PC-3 (cell line): ENCODE data around the gene LAMC2. TPM values are rescaled to one million over a fixed set of nuclear protein-coding genes. Genes with fewer than 3 reads are reported as not detected.
A peak's percentile ranks its signal among the peaks of the same experiment; 100 is the strongest.

Experiments
- ATAC-seq: fragments of 200-7000 bp; cut with Tn5 transposase; 2 replicates; pipeline ENCODE4 v1.9.1; 2020; ENCODE audit warnings: mild to moderate bottlenecking, moderate library complexity
- Bru-seq: library from RNA; stranded (reverse); fragments of 400-500 nt; gene quantifications from one replicate; lab custom pipeline; 2021; lab: Mats Ljungman, UMichigan
- BruChase-seq, 2 experiments: library from RNA; stranded (reverse); fragments of 400-500 nt; gene quantifications; one replicate each; lab custom pipeline; 2021; lab: Mats Ljungman, UMichigan
- BruUV-seq: library from RNA; stranded (reverse); fragments of 400-500 nt; replicated peaks from 2 replicates; lab custom pipeline; 2021; lab: Mats Ljungman, UMichigan
- CTCF ChIA-PET: fragments of 300-600 bp; sonication (Branson Sonifier 250); formaldehyde crosslinking; loops from one replicate; lab custom pipeline; 2022; ENCODE audit warnings: antibody characterized with exemption; lab: Charles Lee
- POLR2A ChIA-PET: fragments of 300-600 bp; sonication (Branson Sonifier 250); formaldehyde crosslinking; loops from one replicate; lab custom pipeline; 2022; ENCODE audit warnings: antibody characterized with exemption; ENCODE audit not compliant: unreplicated experiment; lab: Charles Lee
- DNase-seq: peaks from one replicate; pipeline ENCODE4 v3.0.0-alpha.2; 2015
- H2AFZ ChIP-seq: fragments of 300-600 bp; sonication (generic); 2 replicates; pipeline ENCODE4 v1.6.0; 2016; ENCODE audit warnings: antibody characterized with exemption, low read length
- H3F3A ChIP-seq: fragments of 300-600 bp; sonication (generic); one replicate; pipeline ENCODE4 v1.6.0; 2017; ENCODE audit warnings: antibody characterized with exemption, low read length, control low read depth, mild to moderate bottlenecking; ENCODE audit not compliant: unreplicated experiment
- H3K27ac ChIP-seq: fragments of 300-600 bp; sonication (generic); 2 replicates; pipeline ENCODE4 v1.5.1; 2016; ENCODE audit warnings: mild to moderate bottlenecking, low read length
- H3K27me3 ChIP-seq: fragments of 300-600 bp; sonication (generic); 2 replicates; pipeline ENCODE4 v1.6.1; 2016; ENCODE audit warnings: low read length, mixed read lengths
- H3K36me3 ChIP-seq: fragments of 300-600 bp; sonication (generic); 2 replicates; pipeline ENCODE4 v1.6.1; 2016; ENCODE audit warnings: low read depth, mixed run types, low read length, mixed read lengths
- H3K4me1 ChIP-seq: fragments of 300-600 bp; sonication (generic); 2 replicates; pipeline ENCODE4 v1.5.1; 2016; ENCODE audit warnings: low read length; ENCODE audit not compliant: insufficient read depth
- H3K4me2 ChIP-seq: fragments of 300-600 bp; sonication (generic); 2 replicates; pipeline ENCODE4 v1.6.0; 2016; ENCODE audit warnings: low read length
- H3K4me3 ChIP-seq: fragments of 300-600 bp; sonication (generic); 2 replicates; pipeline ENCODE4 v1.5.1; 2016; ENCODE audit warnings: mild to moderate bottlenecking, low read length, mixed read lengths
- H3K79me2 ChIP-seq: fragments of 300-600 bp; sonication (generic); 2 replicates; pipeline ENCODE4 v1.6.1; 2017; ENCODE audit warnings: low read length, mixed read lengths
- H3K9ac ChIP-seq: fragments of 300-600 bp; sonication (generic); 2 replicates; pipeline ENCODE4 v1.6.0; 2016; ENCODE audit warnings: mild to moderate bottlenecking, low read length
- H3K9me2 ChIP-seq: fragments of 300-600 bp; sonication (generic); replicated peaks from 2 replicates; pipeline ENCODE4 v1.6.1; 2016; ENCODE audit warnings: mixed run types, low read length, mixed read lengths
- H3K9me3 ChIP-seq: fragments of 300-600 bp; sonication (generic); 2 replicates; pipeline ENCODE4 v1.6.1; 2016; ENCODE audit warnings: low read length, mixed read lengths
- H4K20me1 ChIP-seq: fragments of 300-600 bp; sonication (generic); 2 replicates; pipeline ENCODE4 v1.6.1; 2016; ENCODE audit warnings: low read length, mixed read lengths
- CTCF ChIP-seq: fragments of 300-600 bp; sonication (generic); conservative IDR thresholded peaks from 2 replicates; pipeline ENCODE4 v1.5.1; 2017; ENCODE audit warnings: antibody characterized with exemption, low read depth, mild to moderate bottlenecking, low read length
- EZH2 ChIP-seq: fragments of 300-600 bp; sonication (generic); IDR thresholded peaks from one replicate; pipeline ENCODE4 v1.6.1; 2017; ENCODE audit warnings: antibody characterized with exemption, mild to moderate bottlenecking, low read length; ENCODE audit not compliant: unreplicated experiment
- EZH2phosphoT487 ChIP-seq: fragments of 300-600 bp; sonication (generic); IDR thresholded peaks from 2 replicates; pipeline ENCODE4 v1.6.1; 2018; ENCODE audit warnings: mild to moderate bottlenecking, antibody characterized with exemption, low read length, borderline replicate concordance
- intact Hi-C: fragments of 100-400 bp; cut with micrococcal nuclease; formaldehyde crosslinking; loops from 2 replicates; pipeline ENCODE4 v1.9.0; 2023
- long read RNA-seq: library from polyadenylated mRNA; unstranded; transcript quantifications from one replicate; pipeline ENCODE4 v2.0.0, GENCODE V29; 2021; ENCODE audit not compliant: unreplicated experiment
- total RNA-seq: library from RNA; depleted of rRNA; stranded (reverse); fragments of >200 nt; gene quantifications from 2 replicates; pipeline ENCODE4 v1.2.3, GENCODE V29; 2014; rRNA removed

Gene LAMC2
- total RNA-seq = 105 and 127 TPM in 2 replicates
- Bru-seq, nascent RNA = percentile 89 among the genes with signal in this experiment
- percentile 83 among the genes with signal in this experiment for BruChase-seq, experiment 1, labeled RNA remaining after a 6-hour chase
- percentile 79 among the genes with signal in this experiment for BruChase-seq, experiment 2, labeled RNA remaining after a 2-hour chase
- long read RNA-seq, full-length matches to known transcripts = 206 of 523 reads
- long read RNA-seq, partial matches to known transcripts = 230 of 523 reads
- long read RNA-seq, other reads (novel, unspliced or antisense) = 87 of 523 reads

GRCh38 chr1:183185941-183186490, at the start of gene LAMC2:
LAMC2 (plus strand) TSS chr1:183186264; CDS start chr1:183186353, 89 bp downstream.
- H3K9me2 ChIP-seq = no peaks in the 10 kb centered on the region
- peaks cover 12% of the 10 kb centered on the region; the same call in 1 of the 2 replicates for H4K20me1 ChIP-seq
- CTCF ChIA-PET = no interaction called here
- H3K36me3 ChIP-seq = no peaks in the 10 kb centered on the region; the same call in 1 of the 2 replicates
- H3K9me3 ChIP-seq = no peaks in the 10 kb centered on the region
- H3K27ac ChIP-seq = peak within 1 kb of the TSS; percentile 98
- H3K4me3 ChIP-seq = peak within 1 kb of the TSS; percentile 86
- no TSS peak for BruUV-seq
- peak within 1 kb of the TSS; percentile 68 for H2AFZ ChIP-seq
- DNase-seq (peak; percentile 93), ATAC-seq (peak; percentile 96)
- H3F3A ChIP-seq = no peaks in the 10 kb centered on the region
- H3K4me1 ChIP-seq = peaks cover 35% of the 10 kb centered on the region
- H3K9ac ChIP-seq = peak within 1 kb of the TSS; percentile 95
- peak within 1 kb of the TSS; percentile 98 for H3K4me2 ChIP-seq
- intact Hi-C loops = loop anchor here (1.0 to 10.0 kb wide), 6 partner anchors 23 to 224 kb away; no protein-coding TSS in a partner anchor
- POLR2A ChIA-PET = no interaction called here
- no peak for TF ChIP-seq EZH2
- peak; percentile 58 for TF ChIP-seq CTCF
- no peak for TF ChIP-seq EZH2phosphoT487
- no peaks in the 10 kb centered on the region for H3K27me3 ChIP-seq
- H3K79me2 ChIP-seq = peaks cover 49% of the 10 kb centered on the region

- no peak for DNase-seq
- peaks cover 5% of the 10 kb centered on the region for H3F3A ChIP-seq
- POLR2A ChIA-PET = no interaction called here
- no peak overlapping the region for H3K4me3 ChIP-seq
- BruUV-seq = no TSS peak
- H3K27me3 ChIP-seq = no peaks in the 10 kb centered on the region
- H3K36me3 ChIP-seq = peaks cover 36% of the 10 kb centered on the region
- CTCF ChIA-PET = no interaction called here
- ATAC-seq = no peak
- H3K79me2 ChIP-seq = no peaks in the 10 kb centered on the region
- no peak for TF ChIP-seq EZH2
- TF ChIP-seq EZH2phosphoT487 = no peak
- no peak for TF ChIP-seq CTCF
- no peak overlapping the region for H3K4me2 ChIP-seq
- H4K20me1 ChIP-seq = no peaks in the 10 kb centered on the region
- intact Hi-C loops = loop anchor here (10.0 kb wide), 1 partner anchor 173 kb away; no protein-coding TSS in a partner anchor
- H3K27ac ChIP-seq = peak overlapping the region; percentile 96
- H3K9ac ChIP-seq = no peak overlapping the region
- H3K9me3 ChIP-seq = no peaks in the 10 kb centered on the region
- no peak overlapping the region for H2AFZ ChIP-seq
- peaks cover 31% of the 10 kb centered on the region for H3K4me1 ChIP-seq
- H3K9me2 ChIP-seq = no peaks in the 10 kb centered on the region
These were observed 48.3 kb upstream of the LAMC2 start for GRCh38 chr1:183137782-183138181.
